Panc1 (cell line): Measurements from ENCODE around the gene RPH3AL. TPM values are rescaled to one million over a fixed set of nuclear protein-coding genes. Genes with fewer than 3 reads are reported as not detected.

Experiments used
- ATAC-seq: fragments of 200-7000 bp; cut with Tn5 transposase; 2 replicates; pipeline ENCODE4 v1.9.1; 2020; ENCODE audit warnings: mild to moderate bottlenecking, moderate library complexity
- BruUV-seq: library from RNA; stranded (reverse); fragments of 400-500 nt; replicated peaks from 2 replicates; lab custom pipeline; 2021; lab: Mats Ljungman, UMichigan
- CTCF ChIA-PET: fragments of 300-600 bp; sonication (Branson Sonifier 250); formaldehyde crosslinking; loops from one replicate; lab custom pipeline; 2022; ENCODE audit warnings: antibody characterized with exemption; lab: Charles Lee
- POLR2A ChIA-PET: fragments of 300-600 bp; sonication (Branson Sonifier 250); formaldehyde crosslinking; loops from one replicate; lab custom pipeline; 2022; ENCODE audit warnings: antibody characterized with exemption; lab: Charles Lee
- DNase-seq: peaks from one replicate; pipeline ENCODE4 v3.0.0-alpha.2; 2010; ENCODE audit warnings: low read depth, low spot score
- H3K27ac ChIP-seq: 2 replicates; pipeline ENCODE4 v1.5.1; 2011; ENCODE audit warnings: mild to moderate bottlenecking, low read length, inconsistent platforms
- H3K27me3 ChIP-seq: fragments of 200-500 bp; sonication (Bioruptor generic); 2 replicates; pipeline ENCODE4 v1.6.0; 2014; ENCODE audit warnings: low read length, inconsistent platforms; ENCODE audit not compliant: control insufficient read depth, insufficient read depth
- H3K36me3 ChIP-seq: fragments of 200-500 bp; sonication (Bioruptor generic); 2 replicates; pipeline ENCODE4 v1.5.1; 2014; ENCODE audit warnings: inconsistent platforms, mild to moderate bottlenecking, low read length, moderate library complexity; ENCODE audit not compliant: control insufficient read depth, insufficient read depth
- H3K4me1 ChIP-seq: 2 replicates; pipeline ENCODE4 v1.5.1; 2011; ENCODE audit warnings: inconsistent platforms, mild to moderate bottlenecking, low read length, moderate library complexity; ENCODE audit not compliant: control insufficient read depth, insufficient read depth
- H3K4me3 ChIP-seq, 2 experiments: 2 replicates each; pipeline ENCODE4 v1.5.1; 2011 to 2012; ENCODE audit warnings: low read depth in 2 of 2, low read length in 2 of 2, mild to moderate bottlenecking in 2 of 2, inconsistent platforms in 1 of 2, moderate library complexity in 1 of 2
- H3K9me3 ChIP-seq: fragments of 200-500 bp; sonication (Bioruptor generic); 2 replicates; pipeline ENCODE4 v1.5.1; 2014; ENCODE audit warnings: low read depth, mild to moderate bottlenecking, inconsistent platforms, low read length, moderate library complexity; ENCODE audit not compliant: control insufficient read depth, insufficient read depth
- CTCF ChIP-seq: fragments of 450-650 bp; IDR thresholded peaks from 2 replicates; pipeline ENCODE4 v1.5.1; 2017; ENCODE audit warnings: mild to moderate bottlenecking
- POLR2AphosphoS5 ChIP-seq: IDR thresholded peaks from 2 replicates; pipeline ENCODE4 v1.6.1; 2012; ENCODE audit warnings: mild to moderate bottlenecking, low read depth, low read length, moderate library complexity
- REST ChIP-seq, 2 experiments: IDR thresholded peaks; 2 replicates each; pipeline ENCODE4 v1.6.1; 2011 to 2012; ENCODE audit warnings: low read depth in 2 of 2, control low read depth in 1 of 2, low read length in 1 of 2, mild to moderate bottlenecking in 1 of 2, moderate library complexity in 1 of 2; ENCODE audit not compliant: insufficient read depth in 1 of 2
- SIN3A ChIP-seq: IDR thresholded peaks from 2 replicates; pipeline ENCODE4 v1.6.1; 2012; ENCODE audit warnings: low read depth, mild to moderate bottlenecking, low read length, moderate library complexity, borderline replicate concordance; ENCODE audit not compliant: insufficient read depth
- TCF7L2 ChIP-seq: IDR thresholded peaks from 2 replicates; pipeline ENCODE4 v1.6.1; 2011; ENCODE audit warnings: mild to moderate bottlenecking, low read depth, low read length, inconsistent platforms
- in situ Hi-C: cut with HindIII; loops from 2 replicates; pipeline ENCODE4 v1.10.0; 2016; ENCODE audit warnings: low sequenced_read_pairs, low pct_unique_long_range_greater_than_20kb
- intact Hi-C: fragments of 100-400 bp; cut with micrococcal nuclease; formaldehyde crosslinking; loops from one replicate; pipeline ENCODE4 v1.10.0; 2022; ENCODE audit not compliant: unreplicated experiment
- total RNA-seq: library from RNA; stranded (reverse); gene quantifications from one replicate; pipeline ENCODE4 v1.2.1, GENCODE V29; 2021; ENCODE audit not compliant: unreplicated experiment

RPH3AL gene
- total RNA-seq, 1 experiment from 2014 or later = 2.2 TPM

GRCh38 chr17:265718-266117 lies 86.9 kb downstream of the RPH3AL start:
- DNase-seq = no peak
- intact Hi-C loops = no loop called here
- TF ChIP-seq REST (IDR thresholded peaks at IDR 0.05; ENCODE audit: insufficient read depth in 1 of 2, low read depth in 2 of 2, low read length in 1 of 2) (no peak), SIN3A (no peak), CTCF (no peak), POLR2AphosphoS5 (no peak), TCF7L2 (no peak)
- in situ Hi-C loops = no loop called here
- ATAC-seq = no peak
- H3K9me3 ChIP-seq = no peaks in the 10 kb centered on the region
- BruUV-seq = no TSS peak
- CTCF ChIA-PET = no interaction called here
- no peaks in the 10 kb centered on the region for H3K27me3 ChIP-seq
- H3K4me1 ChIP-seq = no peaks in the 10 kb centered on the region
- POLR2A ChIA-PET = no interaction called here
- no peak overlapping the region for H3K27ac ChIP-seq
- H3K4me3 ChIP-seq = no peak overlapping the region
- no peaks in the 10 kb centered on the region for H3K36me3 ChIP-seq

- POLR2A ChIA-PET = no interaction called here
- intact Hi-C loops (no loop called here), in situ Hi-C loops (no loop called here)
Measured at GRCh38 chr17:263773-264172, 88.8 kb downstream of the RPH3AL start.

More at GRCh38 chr17:263773-264172, 88.8 kb downstream of the RPH3AL start:
- no peak overlapping the region for H3K27ac ChIP-seq
- no peaks in the 10 kb centered on the region for H3K9me3 ChIP-seq
- no peaks in the 10 kb centered on the region for H3K27me3 ChIP-seq
- DNase-seq (no peak), ATAC-seq (no peak)
- TF ChIP-seq CTCF = no peak
- TF ChIP-seq SIN3A = no peak
- no peak for TF ChIP-seq TCF7L2
- TF ChIP-seq REST (IDR thresholded peaks at IDR 0.05; ENCODE audit: insufficient read depth in 1 of 2, low read depth in 2 of 2, low read length in 1 of 2) = no peak
- no peak for TF ChIP-seq POLR2AphosphoS5
- CTCF ChIA-PET = no interaction called here
- H3K36me3 ChIP-seq = no peaks in the 10 kb centered on the region
- H3K4me1 ChIP-seq = no peaks in the 10 kb centered on the region
- H3K4me3 ChIP-seq = no peak overlapping the region
- BruUV-seq = no TSS peak
